ENCODE data around the gene MGMT.

The MGMT gene

DNA sequence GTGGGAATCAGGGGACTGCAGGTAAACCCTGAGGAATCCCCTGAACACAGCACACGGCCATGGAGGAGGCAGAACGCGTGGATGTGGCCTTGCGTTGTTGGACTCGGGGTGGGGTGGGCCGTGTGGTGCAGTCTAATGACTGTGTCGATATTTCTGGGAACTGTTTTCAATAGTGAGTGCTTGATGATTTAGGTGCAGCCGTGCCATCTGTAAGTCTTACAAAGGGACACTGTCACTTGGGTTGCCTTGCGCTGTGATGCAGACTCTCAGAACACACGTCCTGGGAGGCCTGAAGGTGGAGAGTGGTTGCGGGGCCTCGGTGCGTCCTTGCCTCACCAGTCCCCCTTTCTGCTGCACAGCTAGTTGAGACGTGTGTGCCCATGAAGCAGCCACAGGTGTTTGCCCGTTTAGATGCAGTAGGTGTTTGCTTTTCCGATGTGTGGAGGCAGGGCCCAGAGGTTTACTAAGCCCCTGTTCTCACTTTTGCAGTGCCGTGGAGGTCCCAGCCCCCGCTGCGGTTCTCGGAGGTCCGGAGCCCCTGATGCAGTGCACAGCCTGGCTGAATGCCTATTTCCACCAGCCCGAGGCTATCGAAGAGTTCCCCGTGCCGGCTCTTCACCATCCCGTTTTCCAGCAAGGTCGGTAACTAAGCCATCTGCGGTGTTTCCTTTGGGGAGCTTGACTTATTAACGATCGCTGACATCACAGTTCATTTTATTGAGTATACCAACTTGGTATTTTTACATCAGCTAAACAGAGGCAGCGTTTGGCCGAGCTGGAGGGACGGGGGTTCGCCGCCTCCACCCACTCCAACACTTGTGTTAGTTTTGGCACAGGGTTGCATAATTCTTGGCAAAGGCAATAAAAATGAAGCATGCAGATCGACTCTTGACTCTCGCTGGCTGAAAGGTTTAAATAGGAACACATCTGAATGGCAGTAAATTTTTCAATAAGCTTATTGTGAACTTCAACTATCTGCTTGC lies 240.7 kb downstream of the MGMT start:
- H3K36me3 Mint-ChIP-seq (ENCODE audit: low read depth) = peaks cover 21% of the 10 kb centered on the region
- no peaks in the 10 kb centered on the region for H3K4me1 Mint-ChIP-seq

DNA sequence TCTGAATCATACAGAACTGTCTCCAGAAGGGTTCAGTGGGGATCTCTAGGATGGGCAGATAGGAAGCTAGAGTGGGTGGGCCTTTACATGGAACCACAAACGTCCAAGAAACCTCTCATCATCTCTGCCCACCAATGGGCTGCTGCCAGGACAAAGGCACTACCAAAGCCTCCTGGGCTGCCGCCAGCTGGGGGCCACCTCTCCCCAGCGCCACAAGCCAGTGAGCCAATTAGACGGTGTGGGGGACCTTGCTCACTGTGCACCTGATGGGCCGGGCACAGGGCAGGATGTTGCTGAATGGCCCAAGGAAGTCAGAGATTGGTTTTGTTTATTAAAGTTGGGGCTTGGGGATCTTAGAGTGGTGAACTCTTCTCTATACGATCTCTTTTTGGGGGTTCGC lies 242.1 kb downstream of the MGMT start:
- H3K27me3 Mint-ChIP-seq = no peaks in the 10 kb centered on the region
- H3K27ac Mint-ChIP-seq = no peak overlapping the region
- no peaks in the 10 kb centered on the region for H3K9me3 Mint-ChIP-seq
- peaks cover 21% of the 10 kb centered on the region for H3K36me3 Mint-ChIP-seq (ENCODE audit: low read depth)
- peaks cover 1% of the 10 kb centered on the region for H3K4me1 Mint-ChIP-seq
- no peak for ATAC-seq
- no peak for DNase-seq
- no peak overlapping the region for H3K4me3 Mint-ChIP-seq

More for the DNA sequence above, 240.7 kb downstream of the MGMT start:
- no peak for DNase-seq
- H3K9me3 Mint-ChIP-seq = no peaks in the 10 kb centered on the region
- H3K4me3 Mint-ChIP-seq = no peak overlapping the region
- ATAC-seq = no peak
- no peak overlapping the region for H3K27ac Mint-ChIP-seq
- H3K27me3 Mint-ChIP-seq = no peaks in the 10 kb centered on the region

DNA sequence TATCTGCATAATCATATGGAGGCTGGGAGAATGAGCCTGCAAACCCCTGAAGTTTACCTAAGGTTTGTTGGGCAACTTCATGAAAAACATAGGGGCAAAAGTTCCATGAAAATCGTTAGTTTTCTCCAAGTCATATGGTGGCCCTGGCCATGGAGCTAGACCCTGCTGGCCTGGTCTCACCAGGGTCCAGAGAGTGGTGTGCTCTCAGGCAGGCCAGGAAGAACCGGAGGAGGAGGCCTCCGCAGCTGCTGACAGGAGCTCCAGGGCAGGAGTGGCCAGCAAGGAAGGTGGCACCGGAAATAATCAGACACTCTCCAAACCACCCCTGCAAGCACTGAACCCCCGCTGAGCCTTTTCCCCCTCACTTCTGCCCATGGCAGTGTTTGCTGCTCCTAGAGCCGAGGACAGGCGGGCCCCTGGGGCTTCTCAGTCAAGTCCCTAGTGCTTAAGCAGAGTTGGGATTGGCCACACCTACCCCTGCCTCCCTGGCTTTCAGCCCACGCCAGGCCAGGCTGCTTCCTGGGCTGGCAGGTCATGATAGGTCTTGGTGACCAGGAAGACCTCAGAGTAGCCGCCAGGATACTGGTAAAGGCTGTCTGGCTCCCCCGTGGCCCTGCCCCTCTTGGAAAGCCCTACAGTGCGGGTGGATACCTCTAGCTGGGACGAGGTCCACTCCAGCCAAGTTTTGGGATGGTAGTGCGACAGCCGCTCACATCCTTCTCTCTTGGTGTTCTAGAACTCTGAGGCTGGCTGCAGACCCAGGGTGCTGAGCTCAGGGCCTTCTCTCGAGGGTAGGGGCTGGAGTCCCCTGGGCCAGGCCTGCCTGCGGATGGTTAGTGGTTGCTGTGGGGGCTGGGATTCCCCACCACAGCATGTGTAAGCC lies 242.8 kb downstream of the MGMT start:
- Mint-ChIP-seq H3K27me3 (no peaks in the 10 kb centered on the region), H3K9me3 (no peaks in the 10 kb centered on the region), H3K4me1 (peaks cover 1% of the 10 kb centered on the region), H3K36me3 (ENCODE audit: low read depth) (peaks cover 19% of the 10 kb centered on the region), H3K4me3 (no peak overlapping the region), H3K27ac (no peak overlapping the region)
- no peak for DNase-seq
- ATAC-seq = no peak

DNA sequence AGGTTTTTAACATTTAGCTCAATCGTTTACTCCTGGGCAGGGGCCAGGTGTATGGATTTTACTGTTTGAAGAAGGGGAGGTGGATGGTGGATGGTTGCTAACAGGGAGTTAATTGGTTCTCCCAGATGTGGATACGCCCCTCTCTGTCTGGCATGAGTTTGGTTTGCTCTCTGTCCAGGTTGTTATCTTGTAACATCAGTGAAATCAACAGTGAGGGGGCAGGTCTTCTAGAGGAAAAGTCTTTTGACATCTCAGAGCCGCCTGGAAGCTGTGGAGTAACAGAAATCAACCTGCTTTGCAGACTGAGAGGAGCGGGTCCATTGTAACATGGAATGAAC lies 243.4 kb downstream of the MGMT start:
- no peak overlapping the region for H3K4me3 Mint-ChIP-seq
- no peaks in the 10 kb centered on the region for H3K9me3 Mint-ChIP-seq
- no peak for ATAC-seq
- peaks cover 1% of the 10 kb centered on the region for H3K4me1 Mint-ChIP-seq
- H3K27me3 Mint-ChIP-seq = no peaks in the 10 kb centered on the region
- no peak overlapping the region for H3K27ac Mint-ChIP-seq
- peaks cover 17% of the 10 kb centered on the region for H3K36me3 Mint-ChIP-seq (ENCODE audit: low read depth)
- no peak for DNase-seq

DNA sequence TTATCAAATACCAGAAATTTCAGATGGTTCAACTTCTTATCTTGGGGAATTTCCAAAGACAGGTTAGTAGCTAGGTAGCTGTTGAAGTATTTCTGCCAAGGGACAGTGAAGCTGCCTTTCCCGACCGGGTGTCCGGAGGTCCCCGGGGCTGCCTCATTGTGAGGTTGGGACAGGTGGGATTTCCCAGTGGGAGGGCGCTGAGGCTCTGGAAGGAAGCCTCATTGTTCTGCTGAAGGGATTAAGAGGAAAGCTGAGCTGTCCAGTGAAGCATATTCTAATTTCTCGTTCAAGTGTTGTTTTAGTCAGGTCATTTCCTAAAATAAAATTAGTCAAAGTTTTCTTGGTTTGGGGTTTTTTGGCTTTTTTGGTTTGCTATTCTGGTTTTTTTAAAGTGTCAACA lies 244.2 kb downstream of the MGMT start:
- Mint-ChIP-seq H3K4me1 (peaks cover 1% of the 10 kb centered on the region), H3K4me3 (no peak overlapping the region), H3K27me3 (no peaks in the 10 kb centered on the region), H3K9me3 (no peaks in the 10 kb centered on the region), H3K27ac (no peak overlapping the region), H3K36me3 (ENCODE audit: low read depth) (peaks cover 17% of the 10 kb centered on the region)
- no peak for DNase-seq
- no peak for ATAC-seq

DNA sequence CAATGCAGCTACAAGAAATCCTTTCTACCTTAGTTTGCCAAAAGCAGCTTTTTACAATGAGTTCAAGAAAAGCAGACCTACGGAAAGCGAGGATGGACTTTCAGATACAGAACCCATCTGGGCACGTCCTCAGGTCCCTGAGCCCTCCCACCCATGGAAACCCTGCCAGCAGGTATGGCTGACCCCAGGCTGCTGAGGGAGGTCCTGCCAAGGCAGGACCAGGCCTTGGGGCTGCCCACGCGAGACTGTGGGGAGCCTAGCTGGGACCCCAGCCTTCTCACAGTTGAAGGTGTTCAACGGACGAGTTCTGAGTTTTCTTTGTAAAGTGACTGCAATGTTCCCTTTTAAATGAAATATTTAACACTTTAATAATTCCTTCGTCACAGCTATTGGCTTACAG lies 245.0 kb downstream of the MGMT start:
- H3K36me3 Mint-ChIP-seq (ENCODE audit: low read depth) = peaks cover 20% of the 10 kb centered on the region

DNA sequence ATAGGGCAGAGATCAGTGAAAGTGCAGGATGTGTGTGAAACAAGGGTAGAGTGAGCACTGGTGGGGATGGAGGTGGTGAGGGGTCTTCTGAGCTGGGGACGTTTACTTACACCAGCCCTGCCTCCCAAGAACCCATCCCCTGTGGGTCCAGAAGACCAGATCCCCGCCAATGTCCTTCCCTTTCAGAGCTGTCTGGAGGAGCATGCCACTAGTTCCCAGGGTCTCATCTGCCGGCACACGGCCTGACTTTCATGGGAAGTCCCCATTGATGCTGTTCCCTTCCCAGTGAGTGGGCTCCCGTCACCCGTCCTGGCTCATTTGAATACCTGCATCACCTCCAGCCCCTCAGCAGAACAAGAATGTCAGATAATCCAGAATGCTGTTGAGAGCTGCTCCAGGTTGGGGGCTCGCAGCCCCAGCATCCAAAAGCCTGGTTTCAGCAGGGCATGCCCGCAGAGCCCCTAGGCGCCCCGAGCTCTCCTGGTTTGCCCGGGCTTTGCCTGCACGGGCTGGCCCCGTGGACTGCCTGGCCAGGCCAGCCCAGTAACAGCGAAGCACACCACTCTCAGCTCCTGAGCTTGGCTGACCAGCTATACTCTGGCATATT lies 246.7 kb downstream of the MGMT start:
- peaks cover 27% of the 10 kb centered on the region for H3K36me3 Mint-ChIP-seq (ENCODE audit: low read depth)

More for the DNA sequence above, 245.0 kb downstream of the MGMT start:
- no peak for ATAC-seq
- no peak for DNase-seq
- Mint-ChIP-seq H3K4me3 (no peak overlapping the region), H3K27me3 (no peaks in the 10 kb centered on the region), H3K27ac (no peak overlapping the region), H3K9me3 (no peaks in the 10 kb centered on the region), H3K4me1 (peaks cover 1% of the 10 kb centered on the region)

DNA sequence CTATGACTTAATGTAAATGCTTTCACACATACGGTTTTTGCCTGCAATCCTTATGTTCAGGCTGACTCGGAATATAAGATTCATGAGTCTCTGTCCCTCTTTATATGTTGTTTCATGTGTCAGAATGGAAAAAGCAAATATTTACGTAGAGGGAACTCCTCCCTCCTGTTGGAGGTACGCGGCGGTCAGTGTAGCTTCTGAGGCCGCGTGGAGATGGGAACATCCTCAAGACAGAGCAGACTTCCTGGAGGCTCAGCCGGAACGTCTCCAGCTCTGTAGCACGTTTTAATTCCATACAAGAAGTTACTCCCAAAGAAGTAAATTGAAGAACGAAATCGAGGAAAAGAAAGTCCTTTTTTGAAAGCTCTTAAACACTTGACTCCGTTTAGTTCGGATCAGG lies 248.8 kb downstream of the MGMT start:
- peaks cover 38% of the 10 kb centered on the region for H3K36me3 Mint-ChIP-seq (ENCODE audit: low read depth)
- DNase-seq = no peak

More for the DNA sequence above, 246.7 kb downstream of the MGMT start:
- no peak for DNase-seq
- H3K27ac Mint-ChIP-seq = no peak overlapping the region
- no peak for ATAC-seq
- no peaks in the 10 kb centered on the region for H3K27me3 Mint-ChIP-seq
- peaks cover 1% of the 10 kb centered on the region for H3K4me1 Mint-ChIP-seq
- no peaks in the 10 kb centered on the region for H3K9me3 Mint-ChIP-seq
- H3K4me3 Mint-ChIP-seq = no peak overlapping the region

DNA sequence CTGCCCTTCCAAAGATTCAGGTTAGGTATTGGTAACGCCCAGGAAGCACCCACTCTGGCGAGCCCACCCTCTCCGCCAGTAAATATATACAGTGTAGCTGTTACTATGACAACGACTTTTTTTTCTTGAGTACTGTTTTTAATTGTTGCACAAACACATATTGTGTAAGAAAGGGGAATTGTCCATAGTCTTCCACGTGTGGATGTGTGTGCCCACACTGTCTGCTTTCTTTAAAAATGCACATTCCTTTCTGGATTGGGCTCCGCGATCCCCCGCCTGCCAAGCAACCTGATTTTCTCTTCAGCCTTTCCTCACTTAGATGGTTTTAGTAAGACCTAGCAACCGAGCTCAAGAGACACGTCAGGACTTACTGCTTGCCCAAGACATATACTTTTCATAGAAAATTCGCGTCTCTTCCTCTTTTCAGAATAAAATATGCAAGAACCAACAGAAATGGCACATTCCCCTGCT lies 249.2 kb downstream of the MGMT start:
- Mint-ChIP-seq H3K9me3 (peaks cover 13% of the 10 kb centered on the region), H3K27ac (no peak overlapping the region), H3K4me1 (peaks cover 1% of the 10 kb centered on the region), H3K27me3 (no peaks in the 10 kb centered on the region), H3K4me3 (no peak overlapping the region), H3K36me3 (ENCODE audit: low read depth) (peaks cover 43% of the 10 kb centered on the region)
- ATAC-seq (no peak), DNase-seq (no peak)

More for the DNA sequence above, 248.8 kb downstream of the MGMT start:
- Mint-ChIP-seq H3K9me3 (peaks cover 9% of the 10 kb centered on the region), H3K4me3 (no peak overlapping the region), H3K4me1 (peaks cover 1% of the 10 kb centered on the region), H3K27me3 (no peaks in the 10 kb centered on the region), H3K27ac (no peak overlapping the region)
- no peak for ATAC-seq

DNA sequence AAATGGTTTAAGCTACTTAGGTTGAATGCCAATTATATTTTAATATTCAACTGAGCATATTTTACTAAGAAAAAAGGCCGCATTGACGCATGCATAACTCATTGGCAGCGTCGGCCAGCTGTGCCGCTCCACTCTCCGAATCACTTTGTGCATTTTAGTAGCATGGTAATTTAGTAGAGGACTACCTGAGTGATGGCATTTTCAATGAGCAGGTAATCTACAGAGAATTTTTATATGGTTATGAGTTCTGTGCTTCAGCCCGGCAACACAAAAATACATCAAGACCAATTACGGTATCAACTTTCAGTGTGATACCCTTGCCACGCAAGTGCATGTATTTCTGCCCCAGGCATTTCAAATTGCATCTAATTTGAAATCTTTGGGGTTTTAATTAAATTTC lies 249.8 kb downstream of the MGMT start:
- Mint-ChIP-seq H3K27me3 (no peaks in the 10 kb centered on the region), H3K4me3 (no peak overlapping the region), H3K4me1 (peaks cover 1% of the 10 kb centered on the region), H3K36me3 (ENCODE audit: low read depth) (peaks cover 46% of the 10 kb centered on the region), H3K27ac (no peak overlapping the region), H3K9me3 (peaks cover 14% of the 10 kb centered on the region)
- no peak for DNase-seq
- no peak for ATAC-seq

DNA sequence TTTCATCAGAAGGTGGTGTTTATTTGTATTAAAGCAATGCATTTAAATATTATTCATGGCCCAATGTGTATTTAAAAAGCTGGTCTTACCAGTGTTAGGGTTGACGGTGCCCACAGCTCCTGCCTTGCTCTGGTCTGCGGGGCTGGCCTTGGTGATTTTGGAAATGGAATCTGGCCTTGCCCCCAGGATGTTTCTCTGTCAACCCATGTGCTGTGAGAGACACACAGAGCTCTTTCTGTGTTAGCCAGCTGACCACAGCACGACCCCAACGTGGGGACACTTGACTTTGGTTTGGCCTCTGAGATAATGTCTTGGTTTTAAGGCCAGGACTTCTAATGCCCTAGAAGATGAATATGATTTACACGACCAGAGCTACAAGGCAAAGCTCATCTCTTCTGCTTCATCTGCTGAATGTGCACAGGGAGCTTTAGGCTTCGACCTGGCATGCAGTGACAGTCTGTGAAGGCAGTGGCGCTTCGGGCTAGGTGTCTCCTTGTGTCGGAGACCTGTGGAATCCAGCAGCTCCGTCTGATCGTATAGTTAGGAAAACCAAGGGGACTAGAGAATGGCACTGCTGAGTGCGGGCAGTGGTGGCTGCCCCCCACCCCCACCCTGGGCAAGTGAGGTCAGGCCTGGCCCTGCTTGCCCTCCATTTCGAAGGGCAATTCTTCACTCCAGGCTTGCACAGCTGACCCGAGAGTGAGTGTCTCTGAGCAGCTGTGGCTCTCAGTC lies 250.9 kb downstream of the MGMT start:
- peaks cover 19% of the 10 kb centered on the region for H3K9me3 Mint-ChIP-seq
- peaks cover 46% of the 10 kb centered on the region for H3K36me3 Mint-ChIP-seq (ENCODE audit: low read depth)
- no peak overlapping the region for H3K27ac Mint-ChIP-seq
- no peaks in the 10 kb centered on the region for H3K4me1 Mint-ChIP-seq
- no peaks in the 10 kb centered on the region for H3K27me3 Mint-ChIP-seq
- no peak for DNase-seq
- no peak overlapping the region for H3K4me3 Mint-ChIP-seq
- no peak for ATAC-seq

DNA sequence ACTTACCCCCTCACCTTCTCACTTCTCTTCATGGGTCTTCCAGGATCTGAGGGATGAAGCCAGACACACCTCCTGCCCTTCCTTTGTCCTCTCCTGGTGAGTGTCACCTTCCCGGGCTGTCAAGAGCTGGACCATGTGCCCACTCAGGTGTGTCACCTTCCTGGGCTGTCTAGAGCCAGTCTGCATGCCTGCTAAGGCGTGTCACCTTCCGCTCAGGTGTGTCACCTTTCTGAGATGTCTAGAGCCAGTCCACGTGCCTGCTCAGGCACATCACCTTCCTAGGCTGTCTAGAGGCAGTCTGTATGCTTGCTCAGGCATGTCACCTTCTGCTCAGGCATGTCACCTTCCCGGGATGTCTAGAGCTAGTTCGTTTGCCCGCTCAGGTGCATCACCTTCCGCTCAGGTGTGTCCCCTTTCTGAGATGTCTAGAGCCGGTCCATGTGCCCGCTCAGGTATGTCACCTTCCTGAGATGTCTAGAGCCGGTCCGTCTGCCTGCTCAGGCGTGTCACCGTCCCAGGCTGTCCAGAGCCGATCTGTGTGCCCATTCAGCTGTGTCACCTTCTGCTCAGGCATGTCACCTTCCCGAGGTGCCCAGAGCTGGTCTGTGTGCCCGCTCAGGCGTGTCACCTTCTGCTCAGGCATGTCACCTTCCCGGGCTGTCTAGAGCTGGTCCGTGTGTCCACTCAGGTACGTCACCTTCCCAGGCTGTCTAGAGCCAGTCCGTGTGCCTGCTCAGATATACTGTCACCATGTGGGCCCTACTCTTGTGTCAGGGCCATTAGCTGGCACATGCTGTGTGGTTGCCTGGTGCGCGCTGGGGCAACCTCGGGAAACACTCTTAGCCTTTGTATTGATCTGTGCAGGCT lies 251.7 kb downstream of the MGMT start:
- Mint-ChIP-seq H3K27ac (no peak overlapping the region), H3K9me3 (peaks cover 23% of the 10 kb centered on the region), H3K36me3 (ENCODE audit: low read depth) (peaks cover 48% of the 10 kb centered on the region), H3K27me3 (no peaks in the 10 kb centered on the region), H3K4me1 (no peaks in the 10 kb centered on the region), H3K4me3 (no peak overlapping the region)
- DNase-seq = no peak
- ATAC-seq = no peak

DNA sequence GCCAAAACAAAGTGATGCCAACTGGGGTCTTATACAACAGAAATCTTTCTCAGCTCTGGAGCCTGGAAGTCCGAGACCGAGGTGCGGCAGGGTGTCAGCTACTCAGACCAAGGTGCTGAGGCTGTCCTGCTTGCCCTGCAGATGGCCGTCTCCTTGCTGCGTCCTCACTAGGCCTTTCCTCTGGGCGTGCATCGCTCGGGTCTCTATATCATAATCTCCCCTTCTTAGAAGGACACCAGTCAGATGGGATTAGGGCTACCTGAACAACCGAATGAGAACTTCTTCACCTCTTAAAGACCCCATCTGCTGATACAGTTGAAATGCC lies 252.3 kb downstream of the MGMT start:
- DNase-seq = no peak
- no peak overlapping the region for H3K4me3 Mint-ChIP-seq
- H3K27me3 Mint-ChIP-seq = no peaks in the 10 kb centered on the region
- ATAC-seq = no peak
- H3K4me1 Mint-ChIP-seq = no peaks in the 10 kb centered on the region
- H3K9me3 Mint-ChIP-seq = peaks cover 27% of the 10 kb centered on the region
- peaks cover 50% of the 10 kb centered on the region for H3K36me3 Mint-ChIP-seq (ENCODE audit: low read depth)
- H3K27ac Mint-ChIP-seq = no peak overlapping the region

Measured in activated naive CD8-positive, alpha-beta T cell treated with anti-CD3 and anti-CD28 coated beads, Interleukin-2, amount 50 U/mL, for 24 hours (primary cell).